H1 (cell line): ENCODE data around the gene RPGR. TPM values are rescaled to one million over a fixed set of nuclear protein-coding genes. Genes with fewer than 3 reads are reported as not detected.

Experiments
- CTCF ChIA-PET: fragments of 300-600 bp; sonication (Branson Sonifier 250); formaldehyde crosslinking; loops from one replicate; lab custom pipeline; 2021; ENCODE audit not compliant: partially characterized antibody; lab: Charles Lee
- POLR2A ChIA-PET: fragments of 300-600 bp; sonication (Branson Sonifier 250); formaldehyde crosslinking; loops from one replicate; lab custom pipeline; 2021; ENCODE audit warnings: inconsistent platforms; ENCODE audit not compliant: partially characterized antibody; lab: Charles Lee
- DNase-seq, 2 experiments: peaks; one replicate each; pipeline versions ENCODE4 v3.0.0 to v3.0.0-alpha.2; 2010 to 2022; ENCODE audit warnings: low spot score in 2 of 2, low read depth in 1 of 2, mixed read lengths in 1 of 2
- FAIRE-seq: peaks from 2 replicates; lab custom pipeline; 2011; peaks lifted over from hg19 to GRCh38; lab: Jason Lieb, UNC
- H2AFZ ChIP-seq: 2 replicates; pipeline ENCODE4 v1.8.1; 2012; ENCODE audit warnings: low read length, inconsistent platforms
- H2AK5ac ChIP-seq: 2 replicates; pipeline ENCODE4 v1.6.1; 2013; ENCODE audit warnings: low read depth, low read length
- H2BK120ac ChIP-seq: replicated peaks from 2 replicates; pipeline ENCODE3; 2013; ENCODE audit warnings: low read depth, low read length, inconsistent platforms
- H2BK12ac ChIP-seq: 2 replicates; pipeline ENCODE4 v1.6.1; 2013; ENCODE audit warnings: low read depth, low read length
- H2BK15ac ChIP-seq: 2 replicates; pipeline ENCODE4 v1.6.1; 2013; ENCODE audit warnings: low read length
- H2BK20ac ChIP-seq: 2 replicates; pipeline ENCODE4 v1.6.1; 2013; ENCODE audit warnings: low read length
- H2BK5ac ChIP-seq: 2 replicates; pipeline ENCODE4 v1.6.1; 2013; ENCODE audit warnings: low read depth, low read length
- H3K14ac ChIP-seq: 2 replicates; pipeline ENCODE4 v1.6.1; 2013; ENCODE audit warnings: inconsistent platforms; ENCODE audit not compliant: insufficient read length
- H3K18ac ChIP-seq: 2 replicates; pipeline ENCODE4 v1.6.1; 2013; ENCODE audit warnings: low read length; ENCODE audit errors: extremely low read depth
- H3K23ac ChIP-seq: 2 replicates; pipeline ENCODE4 v1.6.1; 2013; ENCODE audit warnings: inconsistent platforms; ENCODE audit not compliant: insufficient read length
- H3K23me2 ChIP-seq: 2 replicates; pipeline ENCODE4 v1.6.1; 2013; ENCODE audit warnings: low read depth, low read length
- H3K27ac ChIP-seq: 2 replicates; pipeline ENCODE4 v1.6.1; 2011; ENCODE audit warnings: low read depth, low read length, inconsistent platforms
- H3K27me3 ChIP-seq, 4 experiments: replicated peaks in 1 of 4; 1 replicate in 1 of 4; 2 replicates in 3 of 4; pipeline versions ENCODE4 v1.6.1 to v1.8.1; 2011 to 2013; ENCODE audit warnings: low read length in 3 of 4, mild to moderate bottlenecking in 3 of 4, inconsistent platforms in 2 of 4, mixed read lengths in 2 of 4, moderate library complexity in 1 of 4; ENCODE audit not compliant: control insufficient read depth in 3 of 4, insufficient read depth in 3 of 4; ENCODE audit errors: extremely low read depth in 1 of 4
- H3K36me3 ChIP-seq, 4 experiments: 2 replicates each; pipeline versions ENCODE4 v1.6.1 to v1.8.1; 2011 to 2013; ENCODE audit warnings: mild to moderate bottlenecking in 4 of 4, low read length in 3 of 4, moderate library complexity in 2 of 4, control low read depth in 1 of 4, inconsistent platforms in 1 of 4; ENCODE audit not compliant: insufficient read depth in 4 of 4, control insufficient read depth in 2 of 4
- H3K4ac ChIP-seq: replicated peaks from 2 replicates; pipeline ENCODE3; 2013; ENCODE audit warnings: low read length, low read depth, mixed read lengths, inconsistent platforms; ENCODE audit not compliant: insufficient read length
- H3K4me1 ChIP-seq, 4 experiments: replicated peaks in 1 of 4; 1 replicate in 1 of 4; 2 replicates in 3 of 4; pipeline versions ENCODE4 v1.6.1 to v1.8.1; 2011 to 2013; ENCODE audit warnings: low read length in 3 of 4, inconsistent platforms in 2 of 4, mixed read lengths in 1 of 4; ENCODE audit not compliant: insufficient read depth in 4 of 4, control insufficient read depth in 3 of 4
- H3K4me2 ChIP-seq, 2 experiments: 2 replicates each; pipeline versions ENCODE4 v1.6.1 to v1.8.1; 2011 to 2013; ENCODE audit warnings: low read depth in 2 of 2, low read length in 2 of 2, control low read depth in 1 of 2, inconsistent platforms in 1 of 2, mild to moderate bottlenecking in 1 of 2; ENCODE audit not compliant: insufficient read depth in 1 of 2
- H3K4me3 ChIP-seq, 4 experiments: fragments of 200-600, 300-600 bp in 1 of 4; sonication (generic), shearing (Covaris generic), sonication (Bioruptor Twin) in 1 of 4; 2 replicates each; pipeline versions ENCODE4 v1.5.1 to v1.8.1; 2011 to 2016; ENCODE audit warnings: low read length in 4 of 4, low read depth in 3 of 4, control low read depth in 2 of 4, inconsistent platforms in 2 of 4, mild to moderate bottlenecking in 2 of 4, mixed read lengths in 1 of 4, moderate library complexity in 1 of 4; ENCODE audit not compliant: insufficient read depth in 2 of 4; ENCODE audit errors: extremely low read depth in 1 of 4
- H3K56ac ChIP-seq: replicated peaks from 2 replicates; pipeline ENCODE3; 2013; ENCODE audit warnings: low read depth, mild to moderate bottlenecking, mixed read lengths, low read length, inconsistent platforms; ENCODE audit not compliant: insufficient read length
- H3K79me1 ChIP-seq: 2 replicates; pipeline ENCODE4 v1.6.1; 2013; ENCODE audit warnings: low read depth, low read length, control low read depth
- H3K79me2 ChIP-seq, 2 experiments: 2 replicates each; pipeline versions ENCODE4 v1.6.1 to v1.8.1; 2012 to 2013; ENCODE audit warnings: low read length in 2 of 2, mild to moderate bottlenecking in 2 of 2, inconsistent platforms in 1 of 2; ENCODE audit not compliant: insufficient read depth in 2 of 2, control insufficient read depth in 1 of 2
- H3K9ac ChIP-seq, 4 experiments: replicated peaks in 1 of 4; 1 replicate in 1 of 4; 2 replicates in 3 of 4; pipeline versions ENCODE4 v1.6.1 to v1.8.1; 2011 to 2013; ENCODE audit warnings: low read depth in 3 of 4, low read length in 3 of 4, control low read depth in 2 of 4, mild to moderate bottlenecking in 2 of 4, moderate library complexity in 2 of 4, inconsistent platforms in 1 of 4; ENCODE audit errors: extremely low read depth in 1 of 4
- H3K9me3 ChIP-seq, 2 experiments: 2 replicates each; pipeline versions ENCODE4 v1.6.1 to v1.8.1; 2012 to 2013; ENCODE audit warnings: mild to moderate bottlenecking in 2 of 2, moderate library complexity in 2 of 2, control low read depth in 1 of 2, inconsistent platforms in 1 of 2, low read depth in 1 of 2, low read length in 1 of 2, mixed read lengths in 1 of 2; ENCODE audit not compliant: insufficient read depth in 2 of 2
- H4K20me1 ChIP-seq, 2 experiments: replicated peaks in 1 of 2; 2 replicates each; pipeline versions ENCODE3 to v1.8.1; 2011 to 2013; ENCODE audit warnings: inconsistent platforms in 2 of 2, low read length in 2 of 2, mild to moderate bottlenecking in 1 of 2; ENCODE audit not compliant: insufficient read depth in 2 of 2, control insufficient read depth in 1 of 2
- H4K5ac ChIP-seq: 2 replicates; pipeline ENCODE4 v1.6.1; 2013; ENCODE audit warnings: low read length, low read depth, mixed read lengths, inconsistent platforms; ENCODE audit not compliant: insufficient read length
- H4K8ac ChIP-seq: 2 replicates; pipeline ENCODE4 v1.8.0; 2013; ENCODE audit warnings: mild to moderate bottlenecking, moderate library complexity, low read length, inconsistent platforms; ENCODE audit not compliant: insufficient read depth; ENCODE audit errors: extremely low read depth
- H4K91ac ChIP-seq: replicated peaks from 2 replicates; pipeline ENCODE3; 2013; ENCODE audit warnings: low read length, mixed read lengths, inconsistent platforms; ENCODE audit not compliant: insufficient read length
- YY1 ChIP-seq: IDR thresholded peaks from 2 replicates; pipeline ENCODE4 v1.6.1; 2011; ENCODE audit warnings: low read depth, mild to moderate bottlenecking, low read length
- whole genome bisulfite sequencing, 2 experiments: shearing (Covaris generic) in 1 of 2; methylation state at CpG; one replicate each; pipeline versions ENCODE4 v1.1.6 to v1.1.7; 2013 to 2015; ENCODE audit warnings: low lambda C conversion rate in 2 of 2, mixed read lengths in 2 of 2, inconsistent platforms in 1 of 2, low coverage in 1 of 2, missing lambda C conversion rate in 1 of 2; ENCODE audit not compliant: insufficient replicate concordance in 2 of 2, insufficient coverage in 1 of 2, insufficient read length in 1 of 2; ENCODE audit errors: extremely low coverage in 1 of 2, missing lambda C conversion rate in 1 of 2; 5-methylcytosine and 5-hydroxymethylcytosine counted together
- polyA plus RNA-seq, 7 experiments: library from polyadenylated mRNA; depleted of rRNA in 3 of 7; stranded (reverse) in 5 of 7; unstranded in 2 of 7; fragments of >200 nt in 5 of 7; fragments of 200-250 nt in 2 of 7; gene quantifications; 1 replicate in 5 of 7; 2 replicates in 1 of 7; 4 replicates in 1 of 7; pipeline versions ENCODE4 v1.2.1 to v1.2.3, GENCODE V29; 2011 to 2013; ENCODE audit warnings: missing spikeins in 2 of 7, mixed read lengths in 2 of 7
- total RNA-seq: library from RNA; stranded (reverse); fragmentation: NEBNext Ultra II Directional; extraction: Animal tissue kit (Norgen Biotek cat#: 25700); gene quantifications from 2 replicates; pipeline ENCODE4 v1.2.1, GENCODE V29; 2021
- TF ChIP-seq, protein P1 (sequence below): IDR thresholded peaks from 2 replicates; pipeline ENCODE4 v1.6.1; 2012; ENCODE audit warnings: inconsistent platforms

Gene RPGR
- total and polyA plus RNA-seq, 2 of the 8 experiments (the other 6 are each of a cell fraction or from before 2014, with no cell fraction given): 1.6 to 10.0 TPM

DNA sequence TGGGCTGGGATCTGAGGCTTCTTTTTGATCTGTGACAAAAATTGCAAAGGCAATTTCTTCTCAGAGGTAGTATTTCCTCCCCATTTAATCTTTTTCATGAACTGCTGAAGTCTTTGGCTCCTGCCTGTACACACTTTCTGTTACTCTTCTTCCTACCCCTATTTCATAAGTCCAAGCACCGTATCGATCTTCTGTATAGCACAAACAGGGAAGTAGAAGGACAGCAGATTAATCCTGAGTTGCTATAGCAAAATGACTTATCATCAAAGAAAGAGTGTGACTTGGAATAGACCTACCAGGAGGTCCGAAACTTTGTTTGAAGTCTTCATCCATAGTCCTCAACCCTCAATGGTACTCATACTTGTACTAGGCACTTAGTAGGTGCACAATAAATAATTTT, 47.1 kb upstream of the RPGR start:
- no peak overlapping the region for H4K8ac ChIP-seq
- no peaks in the 10 kb centered on the region for H3K79me1 ChIP-seq
- H3K4me2 ChIP-seq: no peak overlapping the region
- H3K9ac ChIP-seq: no peak overlapping the region
- no peaks in the 10 kb centered on the region for H3K4me1 ChIP-seq
- H2BK12ac ChIP-seq: no peak overlapping the region
- no peaks in the 10 kb centered on the region for H3K79me2 ChIP-seq
- H2BK120ac ChIP-seq: no peak overlapping the region
- no peak overlapping the region for H3K56ac ChIP-seq
- no peak for FAIRE-seq
- H4K91ac ChIP-seq: no peak overlapping the region
- H2BK15ac ChIP-seq: no peak overlapping the region
- no peak overlapping the region for H3K23ac ChIP-seq
- H4K20me1 ChIP-seq: no peaks in the 10 kb centered on the region
- H3K18ac ChIP-seq: no peak overlapping the region
- CTCF ChIA-PET: no interaction called here
- DNase-seq: no peak
- H3K23me2 ChIP-seq: no peaks in the 10 kb centered on the region
- no peak overlapping the region for H4K5ac ChIP-seq
- no peak overlapping the region for H2BK5ac ChIP-seq
- H3K36me3 ChIP-seq: no peaks in the 10 kb centered on the region
- H3K4me3 ChIP-seq: no peak overlapping the region
- no peaks in the 10 kb centered on the region for H3K9me3 ChIP-seq
- no peaks in the 10 kb centered on the region for H3K27me3 ChIP-seq
- H2AFZ ChIP-seq: no peak overlapping the region
- H3K4ac ChIP-seq: no peak overlapping the region
- 86% methylated on average over 3 of the region's 3 CpGs; no CpG with 5 or more reads in 1 of the 2 experiments for WGBS, 2 experiments
- no peak overlapping the region for H3K27ac ChIP-seq
- POLR2A ChIA-PET: no interaction called here
- H3K14ac ChIP-seq: no peak overlapping the region
- no peak overlapping the region for H2AK5ac ChIP-seq
- H2BK20ac ChIP-seq: no peak overlapping the region
- no peak for TF ChIP-seq YY1
- TF ChIP-seq, protein P1, sequence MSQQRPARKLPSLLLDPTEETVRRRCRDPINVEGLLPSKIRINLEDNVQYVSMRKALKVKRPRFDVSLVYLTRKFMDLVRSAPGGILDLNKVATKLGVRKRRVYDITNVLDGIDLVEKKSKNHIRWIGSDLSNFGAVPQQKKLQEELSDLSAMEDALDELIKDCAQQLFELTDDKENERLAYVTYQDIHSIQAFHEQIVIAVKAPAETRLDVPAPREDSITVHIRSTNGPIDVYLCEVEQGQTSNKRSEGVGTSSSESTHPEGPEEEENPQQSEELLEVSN: no peak
